ENCODE data around the gene RFPL3. TPM values are rescaled to one million over a fixed set of nuclear protein-coding genes. Genes with fewer than 3 reads are reported as not detected.

The RFPL3 gene
- total and polyA plus RNA-seq, 4 experiments from 2014 or later: not detected

DNA sequence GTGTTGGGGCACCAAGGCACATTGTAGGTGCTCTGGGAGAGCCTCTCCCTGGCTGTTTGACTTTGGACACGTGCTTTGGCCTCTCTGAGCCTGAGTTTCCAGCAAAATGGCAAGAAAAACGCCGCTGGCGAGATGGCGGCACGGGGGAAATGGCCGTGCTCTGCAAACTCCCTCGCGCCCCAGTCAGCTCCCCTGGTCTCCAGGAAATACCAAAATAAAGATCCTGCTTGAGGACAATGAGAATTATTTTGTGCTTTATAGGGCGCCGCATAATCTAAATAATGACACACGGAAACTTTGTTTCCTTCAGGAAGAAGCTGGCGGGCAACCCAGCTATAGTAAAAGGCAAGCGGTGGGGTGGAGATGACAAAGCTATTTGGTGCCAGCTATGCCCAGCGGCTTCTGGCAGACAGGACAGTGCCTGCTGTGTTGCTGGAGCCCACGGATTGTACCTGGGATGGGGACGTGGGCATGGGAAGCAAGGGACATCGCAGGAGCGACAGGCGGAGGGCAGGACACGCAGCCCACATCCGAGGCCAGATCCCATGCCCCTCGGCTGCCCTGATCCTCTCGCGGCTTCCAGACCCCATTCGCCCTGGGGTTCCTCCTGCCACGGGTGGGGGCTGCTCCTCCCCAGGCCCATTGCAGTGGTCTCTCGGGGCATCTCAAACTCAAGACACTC, 26.3 kb upstream of the RFPL3 start:
- H3K4me3 ChIP-seq (ENCODE audit: low read length in 2 of 2): no peak overlapping the region
- CTCF ChIA-PET (ENCODE audit: partially characterized antibody): no interaction called here
- Mint-ChIP-seq H3K36me3 (no peaks in the 10 kb centered on the region), H3K27me3 (peaks cover 15 to 25% of the 10 kb centered on the region in 2 donors), H3K9me3 (peaks cover 0 to 2% (median 0%) of the 10 kb centered on the region in 8 donors), H3K4me1 (no peaks in the 10 kb centered on the region), H3K27ac (no peak overlapping the region), H3K4me3 (no peak overlapping the region)
- no peaks in the 10 kb centered on the region for H3K27me3 ChIP-seq (ENCODE audit: insufficient read depth, low read length)
- H3K36me3 ChIP-seq (ENCODE audit: insufficient read depth, low read length): no peaks in the 10 kb centered on the region
- POLR2A ChIA-PET (ENCODE audit: partially characterized antibody): no interaction called here
- H3K9me3 ChIP-seq (ENCODE audit: control insufficient read depth in 1 of 2, low read length in 2 of 2): no peaks in the 10 kb centered on the region
- intact Hi-C loops (cut with micrococcal nuclease): no loop called here
- DNase-seq: no peak
- no peak overlapping the region for H3K27ac ChIP-seq (ENCODE audit: low read depth, low read length)
- H3K4me1 ChIP-seq (ENCODE audit: insufficient read depth, low read length): no peaks in the 10 kb centered on the region

DNA sequence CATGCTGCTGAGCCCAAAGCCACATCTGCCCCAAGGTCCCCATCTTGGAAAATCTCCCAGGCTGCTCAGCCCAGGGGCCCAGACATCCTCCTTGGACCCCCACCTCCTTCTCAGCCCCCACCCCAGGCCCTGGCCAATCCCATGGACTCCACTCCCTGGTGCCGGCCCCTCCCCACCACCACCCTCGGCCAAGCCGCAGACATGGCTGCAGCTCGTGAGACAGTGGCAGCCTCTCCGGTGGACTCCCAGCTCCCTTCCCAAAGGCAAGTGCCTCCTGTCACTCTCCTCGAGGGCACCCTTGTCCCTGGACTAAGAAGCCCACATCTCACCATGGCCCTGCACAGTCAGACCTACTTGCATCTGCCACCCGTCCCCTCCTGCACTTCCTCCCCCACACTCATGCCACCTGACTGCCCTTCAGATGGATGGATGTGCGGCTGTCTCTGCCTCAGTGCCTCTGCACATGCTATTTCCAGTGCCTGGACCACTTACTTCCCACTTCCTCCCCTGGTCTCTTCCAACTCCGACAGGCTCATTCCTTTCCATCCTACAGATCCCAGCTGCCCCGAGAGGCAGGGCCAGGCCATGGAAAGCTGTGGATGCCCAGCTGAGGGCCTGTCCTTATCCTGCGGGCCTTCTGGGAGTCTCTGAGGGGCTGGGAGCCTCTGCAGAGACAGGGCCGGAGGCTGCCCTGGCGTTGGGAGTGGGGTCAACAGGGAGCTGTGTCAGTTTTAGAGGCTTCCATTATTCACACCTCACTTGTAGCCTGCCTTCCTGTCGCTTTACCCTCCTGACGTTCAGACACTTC, 25.5 kb upstream of the RFPL3 start:
- intact Hi-C loops (cut with micrococcal nuclease): no loop called here
- Histone ChIP-seq H3K27me3 (ENCODE audit: insufficient read depth, low read length) (no peaks in the 10 kb centered on the region), H3K27ac (ENCODE audit: low read depth, low read length) (no peak overlapping the region), H3K4me1 (ENCODE audit: insufficient read depth, low read length) (no peaks in the 10 kb centered on the region), H3K4me3 (ENCODE audit: low read length in 2 of 2) (no peak overlapping the region), H3K9me3 (ENCODE audit: control insufficient read depth in 1 of 2, low read length in 2 of 2) (no peaks in the 10 kb centered on the region), H3K36me3 (ENCODE audit: insufficient read depth, low read length) (no peaks in the 10 kb centered on the region)
- Mint-ChIP-seq H3K4me1 (no peaks in the 10 kb centered on the region), H3K9me3 (peaks cover 0 to 2% (median 0%) of the 10 kb centered on the region in 8 donors), H3K27ac (no peak overlapping the region), H3K36me3 (no peaks in the 10 kb centered on the region), H3K4me3 (no peak overlapping the region), H3K27me3 (peaks cover 15 to 25% of the 10 kb centered on the region in 2 donors)
- ChIA-PET CTCF (ENCODE audit: partially characterized antibody) (no interaction called here), POLR2A (ENCODE audit: partially characterized antibody) (no interaction called here)
- no peak for DNase-seq

DNA sequence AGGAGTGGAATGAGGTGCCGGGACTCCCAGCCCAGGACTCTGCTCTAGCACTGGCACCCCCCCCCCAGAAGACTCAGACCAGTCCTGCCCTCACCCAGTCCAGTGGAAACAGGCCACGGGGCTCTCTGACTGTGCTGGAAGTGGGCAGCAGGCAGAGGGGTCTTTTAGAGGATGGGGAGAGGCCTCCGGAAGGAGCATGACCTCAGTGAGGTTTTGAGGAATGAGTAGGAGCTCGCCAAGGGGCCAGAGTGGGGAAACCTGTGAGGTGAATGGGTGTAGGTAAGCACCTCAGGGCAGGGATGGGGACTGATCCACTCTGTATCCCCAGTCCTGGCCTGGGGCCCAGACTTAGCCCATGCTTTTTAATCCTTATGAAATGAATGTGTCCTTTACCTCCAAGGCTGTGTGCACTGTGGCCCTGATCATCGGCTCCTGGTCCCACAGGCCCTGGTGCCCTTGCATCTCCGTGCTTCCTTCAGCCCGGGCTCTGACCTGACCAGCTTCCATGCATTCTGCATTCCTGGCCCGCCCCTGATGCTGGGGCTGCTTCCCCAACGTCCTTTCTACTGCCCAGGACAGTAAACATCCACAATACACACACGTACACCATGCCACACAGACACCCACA, 24.4 kb upstream of the RFPL3 start:
- Histone ChIP-seq H3K27ac (ENCODE audit: low read depth, low read length) (no peak overlapping the region), H3K27me3 (ENCODE audit: insufficient read depth, low read length) (no peaks in the 10 kb centered on the region), H3K9me3 (ENCODE audit: control insufficient read depth in 1 of 2, low read length in 2 of 2) (no peaks in the 10 kb centered on the region), H3K36me3 (ENCODE audit: insufficient read depth, low read length) (no peaks in the 10 kb centered on the region), H3K4me1 (ENCODE audit: insufficient read depth, low read length) (no peaks in the 10 kb centered on the region), H3K4me3 (ENCODE audit: low read length in 2 of 2) (no peak overlapping the region)
- Mint-ChIP-seq H3K4me3 (no peak overlapping the region), H3K27me3 (peaks cover 24 to 25% of the 10 kb centered on the region in 2 donors), H3K4me1 (peaks cover 0 to 3% (median under 1%) of the 10 kb centered on the region in 4 donors), H3K36me3 (no peaks in the 10 kb centered on the region), H3K27ac (no peak overlapping the region), H3K9me3 (no peaks in the 10 kb centered on the region)
- ChIA-PET POLR2A (ENCODE audit: partially characterized antibody) (no interaction called here), CTCF (ENCODE audit: partially characterized antibody) (no interaction called here)
- intact Hi-C loops (cut with micrococcal nuclease): no loop called here
- DNase-seq: no peak

DNA sequence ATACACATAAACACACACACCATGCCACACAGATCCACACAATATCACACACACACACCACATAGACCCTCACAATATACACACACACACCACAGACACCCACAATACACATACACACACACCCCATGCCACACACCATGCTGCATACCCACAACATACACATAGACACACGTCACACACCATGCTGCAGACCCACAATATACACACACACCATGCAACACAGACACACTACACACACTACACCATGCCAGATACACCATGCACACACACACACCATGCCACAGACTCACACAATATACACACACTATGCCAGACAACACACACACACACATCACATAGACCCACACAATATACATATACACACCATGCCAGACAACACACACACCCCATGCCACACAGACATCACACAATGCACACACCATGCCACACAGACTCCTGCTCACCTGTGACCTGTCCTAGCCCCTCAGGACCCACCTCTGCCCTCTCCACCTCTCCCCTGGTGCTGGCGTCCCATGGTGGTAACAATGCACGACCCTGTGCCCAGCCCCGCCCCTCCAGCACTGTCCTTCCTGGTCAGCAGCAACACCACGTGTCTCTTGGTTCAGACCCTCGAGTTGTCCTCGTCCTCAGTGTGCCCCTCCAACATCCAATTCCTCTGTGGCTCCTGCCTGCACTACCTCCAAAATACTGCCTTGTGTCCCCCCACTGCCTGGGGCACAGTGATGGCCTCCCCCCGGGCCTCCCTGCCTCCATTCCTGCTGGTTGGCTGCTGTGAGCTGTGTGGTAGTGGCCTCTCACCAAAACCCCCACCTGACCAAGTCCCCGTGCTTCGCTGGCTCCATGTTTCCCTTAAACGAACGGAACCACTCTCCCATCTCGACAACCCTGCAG, 23.7 kb upstream of the RFPL3 start:
- Histone ChIP-seq H3K27me3 (ENCODE audit: insufficient read depth, low read length) (no peaks in the 10 kb centered on the region), H3K4me3 (ENCODE audit: low read length in 2 of 2) (no peak overlapping the region), H3K27ac (ENCODE audit: low read depth, low read length) (no peak overlapping the region), H3K9me3 (ENCODE audit: control insufficient read depth in 1 of 2, low read length in 2 of 2) (no peaks in the 10 kb centered on the region), H3K36me3 (ENCODE audit: insufficient read depth, low read length) (no peaks in the 10 kb centered on the region), H3K4me1 (ENCODE audit: insufficient read depth, low read length) (no peaks in the 10 kb centered on the region)
- ChIA-PET CTCF (ENCODE audit: partially characterized antibody) (no interaction called here), POLR2A (ENCODE audit: partially characterized antibody) (no interaction called here)
- peaks cover 0 to 3% (median 1%) of the 10 kb centered on the region in 4 donors for H3K4me1 Mint-ChIP-seq
- no peak overlapping the region for H3K27ac Mint-ChIP-seq
- H3K36me3 Mint-ChIP-seq: no peaks in the 10 kb centered on the region
- peaks cover 27 to 28% of the 10 kb centered on the region in 2 donors for H3K27me3 Mint-ChIP-seq
- H3K9me3 Mint-ChIP-seq: no peaks in the 10 kb centered on the region
- DNase-seq: no peak
- peak overlapping the region in 1 of 8 donors; percentile 14 for H3K4me3 Mint-ChIP-seq
- intact Hi-C loops (cut with micrococcal nuclease): no loop called here

DNA sequence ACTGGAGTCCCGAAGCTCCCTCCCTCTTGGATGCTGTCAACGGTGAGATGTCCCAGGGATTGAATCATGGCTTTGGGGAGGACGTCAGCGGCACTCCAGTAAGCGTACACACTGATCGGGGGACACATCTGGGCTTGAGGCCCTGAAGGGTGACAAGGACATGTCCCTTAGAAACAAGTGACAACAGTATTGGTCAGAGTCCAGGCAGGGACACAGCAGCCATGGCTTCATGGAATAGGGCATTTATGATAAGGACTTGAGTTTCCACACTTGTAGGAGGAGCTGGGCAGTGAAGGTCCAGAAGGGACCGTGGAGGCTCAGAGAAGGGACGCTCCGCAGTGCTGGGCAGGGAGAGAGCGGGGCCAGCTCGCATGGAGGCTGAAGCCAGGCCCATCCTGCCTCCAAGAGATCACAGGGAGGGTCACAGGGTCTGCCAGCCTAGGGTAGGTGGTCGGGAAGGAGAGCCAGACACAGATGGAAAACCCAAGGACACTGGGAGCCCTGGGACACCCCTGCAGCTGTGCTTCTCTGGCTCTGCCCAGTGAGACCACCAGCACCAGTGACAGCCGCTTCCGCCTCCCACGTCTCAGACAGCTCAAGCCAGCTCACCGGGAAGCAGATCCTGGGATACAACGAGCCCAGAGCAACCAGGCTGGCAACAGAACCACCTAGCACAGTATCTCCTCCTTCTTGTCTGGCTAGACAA, 22.9 kb upstream of the RFPL3 start:
- no peak overlapping the region for H3K4me3 Mint-ChIP-seq
- no peak for DNase-seq
- POLR2A ChIA-PET (ENCODE audit: partially characterized antibody): no interaction called here
- no peak overlapping the region for H3K27ac Mint-ChIP-seq
- intact Hi-C loops (cut with micrococcal nuclease): no loop called here
- Histone ChIP-seq H3K36me3 (ENCODE audit: insufficient read depth, low read length) (no peaks in the 10 kb centered on the region), H3K27ac (ENCODE audit: low read depth, low read length) (no peak overlapping the region), H3K4me1 (ENCODE audit: insufficient read depth, low read length) (no peaks in the 10 kb centered on the region), H3K27me3 (ENCODE audit: insufficient read depth, low read length) (no peaks in the 10 kb centered on the region), H3K4me3 (ENCODE audit: low read length in 2 of 2) (no peak overlapping the region), H3K9me3 (ENCODE audit: control insufficient read depth in 1 of 2, low read length in 2 of 2) (no peaks in the 10 kb centered on the region)
- H3K36me3 Mint-ChIP-seq: no peaks in the 10 kb centered on the region
- H3K27me3 Mint-ChIP-seq: peaks cover 27 to 32% of the 10 kb centered on the region in 2 donors
- CTCF ChIA-PET (ENCODE audit: partially characterized antibody): no interaction called here
- H3K9me3 Mint-ChIP-seq: no peaks in the 10 kb centered on the region
- H3K4me1 Mint-ChIP-seq: peaks cover 0 to 3% (median 1%) of the 10 kb centered on the region in 4 donors

DNA sequence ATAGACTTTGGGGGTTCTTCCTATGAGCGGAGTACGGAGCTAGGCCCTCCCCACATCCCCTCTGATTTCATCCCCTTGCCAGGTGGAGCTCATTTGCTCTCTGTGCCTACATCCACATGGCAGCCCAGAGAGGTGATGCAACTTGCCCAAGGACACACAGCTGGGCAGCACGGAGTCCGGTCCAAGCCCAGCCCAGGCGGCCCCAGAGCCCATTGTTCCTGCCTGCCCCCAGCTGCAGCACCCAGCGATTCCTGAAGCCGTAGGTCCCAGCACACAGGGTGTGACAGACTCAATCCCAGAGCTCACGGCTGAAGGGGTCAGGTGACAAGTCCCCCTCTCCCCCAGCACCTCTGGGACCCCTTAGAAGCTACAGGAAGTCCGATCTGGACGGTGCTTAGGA, 22.2 kb upstream of the RFPL3 start:
- Histone ChIP-seq H3K4me3 (ENCODE audit: low read length in 2 of 2) (no peak overlapping the region), H3K9me3 (ENCODE audit: control insufficient read depth in 1 of 2, low read length in 2 of 2) (no peaks in the 10 kb centered on the region), H3K27me3 (ENCODE audit: insufficient read depth, low read length) (no peaks in the 10 kb centered on the region), H3K27ac (ENCODE audit: low read depth, low read length) (no peak overlapping the region), H3K4me1 (ENCODE audit: insufficient read depth, low read length) (no peaks in the 10 kb centered on the region), H3K36me3 (ENCODE audit: insufficient read depth, low read length) (no peaks in the 10 kb centered on the region)
- CTCF ChIA-PET (ENCODE audit: partially characterized antibody): no interaction called here
- H3K27me3 Mint-ChIP-seq: peaks cover 34 to 35% of the 10 kb centered on the region in 2 donors
- no peak overlapping the region for H3K4me3 Mint-ChIP-seq
- peaks cover 0 to 3% (median 1%) of the 10 kb centered on the region in 4 donors for H3K4me1 Mint-ChIP-seq
- no peaks in the 10 kb centered on the region for H3K36me3 Mint-ChIP-seq
- intact Hi-C loops (cut with micrococcal nuclease): no loop called here
- no peak overlapping the region for H3K27ac Mint-ChIP-seq
- no peaks in the 10 kb centered on the region for H3K9me3 Mint-ChIP-seq
- POLR2A ChIA-PET (ENCODE audit: partially characterized antibody): no interaction called here
- no peak for DNase-seq
